ENCODE measurements around the gene XPNPEP2. TPM values are rescaled to one million over a fixed set of nuclear protein-coding genes. Genes with fewer than 3 reads are reported as not detected.
A peak's percentile ranks its signal among the peaks of the same experiment; 100 is the strongest.

Gene XPNPEP2
- total and polyA plus RNA-seq, 9 donors, result 3.0 to 12.9 (median 4.7) TPM

- Histone ChIP-seq H3K4me1 (ENCODE audit: control insufficient read depth, insufficient read depth, low read length) (peaks cover 15% of the 10 kb centered on the region), H3K36me3 (ENCODE audit: control insufficient read depth, insufficient read depth, low read length) (no peaks in the 10 kb centered on the region), H3K4me3 (ENCODE audit: low read length) (no peak overlapping the region), H3K9me3 (replicated peaks; ENCODE audit: control insufficient read depth, low read depth, low read length) (no peaks in the 10 kb centered on the region), H3K27ac (ENCODE audit: low read length) (no peak overlapping the region), H3K27me3 (ENCODE audit: control insufficient read depth, insufficient read depth, low read length) (peaks cover 25% of the 10 kb centered on the region)
- 54% methylated on average over 6 of the region's 9 CpGs for WGBS (ENCODE audit: insufficient coverage)
- peak; percentile 17 for DNase-seq
Observed at GRCh38 chrX:129697204-129697829, 41.5 kb upstream of the XPNPEP2 start.

DNA sequence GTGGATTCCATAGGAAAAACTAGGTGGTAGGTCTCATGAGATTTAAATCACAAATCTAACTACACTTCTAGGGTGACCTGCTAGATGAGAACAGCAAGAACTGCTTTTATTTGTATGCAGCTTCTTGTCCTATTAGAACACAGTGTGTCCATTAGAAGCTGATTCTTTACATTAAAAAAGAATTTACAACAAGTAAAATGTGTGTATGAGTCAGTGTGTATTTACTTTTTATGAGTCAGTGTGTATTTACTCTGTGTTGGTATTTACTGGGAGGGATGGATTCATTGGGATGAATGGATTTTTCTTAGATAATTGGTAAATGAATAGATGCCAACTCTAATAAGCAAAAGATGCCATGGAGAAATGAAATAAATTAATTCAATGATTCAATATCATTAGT, 40.6 kb upstream of the XPNPEP2 start:
- H3K4me3 ChIP-seq (ENCODE audit: low read length), result no peak overlapping the region
- H3K27ac ChIP-seq (ENCODE audit: low read length), result no peak overlapping the region
- no peaks in the 10 kb centered on the region for H3K36me3 ChIP-seq (ENCODE audit: control insufficient read depth, insufficient read depth, low read length)
- peaks cover 24% of the 10 kb centered on the region for H3K27me3 ChIP-seq (ENCODE audit: control insufficient read depth, insufficient read depth, low read length)
- DNase-seq, result no peak
- no peaks in the 10 kb centered on the region for H3K9me3 ChIP-seq (replicated peaks; ENCODE audit: control insufficient read depth, low read depth, low read length)
- peaks cover 15% of the 10 kb centered on the region for H3K4me1 ChIP-seq (ENCODE audit: control insufficient read depth, insufficient read depth, low read length)

GRCh38 chrX:129700536-129700935, 38.2 kb upstream of the XPNPEP2 start:
- H3K9me3 ChIP-seq (replicated peaks; ENCODE audit: control insufficient read depth, low read depth, low read length), result no peaks in the 10 kb centered on the region
- H3K27ac ChIP-seq (ENCODE audit: low read length), result no peak overlapping the region
- DNase-seq, result no peak
- peaks cover 15% of the 10 kb centered on the region for H3K4me1 ChIP-seq (ENCODE audit: control insufficient read depth, insufficient read depth, low read length)
- H3K27me3 ChIP-seq (ENCODE audit: control insufficient read depth, insufficient read depth, low read length), result peaks cover 34% of the 10 kb centered on the region
- no peak overlapping the region for H3K4me3 ChIP-seq (ENCODE audit: low read length)
- no peaks in the 10 kb centered on the region for H3K36me3 ChIP-seq (ENCODE audit: control insufficient read depth, insufficient read depth, low read length)
- WGBS (ENCODE audit: insufficient coverage), result 88% methylated on average over 3 of the region's 4 CpGs

DNA sequence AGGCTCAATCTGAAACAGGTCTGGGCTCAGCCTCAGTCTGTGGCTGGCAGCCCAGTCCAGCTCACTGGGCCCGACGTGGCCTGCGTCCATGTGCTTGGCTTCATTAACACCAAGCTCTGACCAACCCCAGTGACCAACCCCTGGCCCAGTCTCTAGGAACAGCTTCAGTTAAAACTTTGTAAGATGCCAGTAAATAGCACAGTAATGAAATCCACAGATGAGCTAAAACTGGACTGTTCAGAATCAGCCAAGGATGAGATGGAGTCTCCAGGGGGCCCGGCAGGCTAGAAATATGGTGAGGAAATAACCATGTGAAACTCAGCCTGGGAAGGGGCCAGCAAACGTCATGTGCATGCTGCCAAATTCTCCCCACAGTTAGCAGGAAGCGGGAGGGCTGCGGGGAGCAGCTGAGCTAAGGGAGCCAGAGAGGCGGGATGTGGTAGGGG, 37.1 kb upstream of the XPNPEP2 start:
- DNase-seq, result peak; percentile 97
- 40% methylated on average over 7 of the region's 8 CpGs for WGBS (ENCODE audit: insufficient coverage)
- H3K4me1 ChIP-seq (ENCODE audit: control insufficient read depth, insufficient read depth, low read length), result peaks cover 20% of the 10 kb centered on the region
- peaks cover 29% of the 10 kb centered on the region for H3K27me3 ChIP-seq (ENCODE audit: control insufficient read depth, insufficient read depth, low read length)
- H3K27ac ChIP-seq (ENCODE audit: low read length), result peak overlapping the region; percentile 52
- no peaks in the 10 kb centered on the region for H3K36me3 ChIP-seq (ENCODE audit: control insufficient read depth, insufficient read depth, low read length)
- no peak overlapping the region for H3K4me3 ChIP-seq (ENCODE audit: low read length)
- no peaks in the 10 kb centered on the region for H3K9me3 ChIP-seq (replicated peaks; ENCODE audit: control insufficient read depth, low read depth, low read length)

DNA sequence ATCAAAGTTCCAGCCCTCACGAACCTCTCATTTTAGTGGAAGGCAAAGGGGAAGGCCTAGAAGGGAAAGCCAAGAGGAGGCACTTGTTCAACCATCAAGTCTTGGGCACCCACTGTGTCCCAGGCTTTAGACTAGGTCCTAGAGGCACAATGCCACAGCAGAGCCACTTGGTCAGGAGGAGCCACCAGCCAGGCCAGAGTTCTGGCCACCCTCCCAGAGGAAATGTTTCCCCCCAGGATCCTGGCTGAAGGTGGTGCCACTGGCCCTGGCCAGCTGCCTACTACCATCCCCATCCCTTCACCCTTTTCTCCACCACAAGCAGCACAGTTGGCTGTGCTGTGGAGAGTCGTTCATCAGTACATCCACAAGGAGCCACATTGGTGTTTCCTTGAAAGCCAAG, 34.3 kb upstream of the XPNPEP2 start:
- H3K4me3 ChIP-seq (ENCODE audit: low read length), result no peak overlapping the region
- H3K27ac ChIP-seq (ENCODE audit: low read length), result no peak overlapping the region
- H3K27me3 ChIP-seq (ENCODE audit: control insufficient read depth, insufficient read depth, low read length), result peaks cover 26% of the 10 kb centered on the region
- DNase-seq, result no peak
- H3K9me3 ChIP-seq (replicated peaks; ENCODE audit: control insufficient read depth, low read depth, low read length), result peaks cover 6% of the 10 kb centered on the region
- H3K4me1 ChIP-seq (ENCODE audit: control insufficient read depth, insufficient read depth, low read length), result peaks cover 23% of the 10 kb centered on the region
- no peaks in the 10 kb centered on the region for H3K36me3 ChIP-seq (ENCODE audit: control insufficient read depth, insufficient read depth, low read length)
- WGBS (ENCODE audit: insufficient coverage), result 75% methylated on average over 1 of the region's 2 CpGs

- Histone ChIP-seq H3K4me3 (ENCODE audit: low read length) (no peak overlapping the region), H3K9me3 (replicated peaks; ENCODE audit: control insufficient read depth, low read depth, low read length) (peaks cover 6% of the 10 kb centered on the region), H3K4me1 (ENCODE audit: control insufficient read depth, insufficient read depth, low read length) (peaks cover 23% of the 10 kb centered on the region), H3K27me3 (ENCODE audit: control insufficient read depth, insufficient read depth, low read length) (peaks cover 26% of the 10 kb centered on the region), H3K27ac (ENCODE audit: low read length) (no peak overlapping the region), H3K36me3 (ENCODE audit: control insufficient read depth, insufficient read depth, low read length) (no peaks in the 10 kb centered on the region)
- DNase-seq, result no peak
- WGBS (ENCODE audit: insufficient coverage), result 91% methylated on average over 2 of the region's 4 CpGs
Observed at GRCh38 chrX:129705377-129705925, 33.3 kb upstream of the XPNPEP2 start.

GRCh38 chrX:129705988-129706387, 32.8 kb upstream of the XPNPEP2 start:
- 65% methylated on average over 4 of the region's 4 CpGs for WGBS (ENCODE audit: insufficient coverage)
- DNase-seq, result no peak
- H3K27ac ChIP-seq (ENCODE audit: low read length), result no peak overlapping the region
- no peak overlapping the region for H3K4me3 ChIP-seq (ENCODE audit: low read length)
- peaks cover 23% of the 10 kb centered on the region for H3K27me3 ChIP-seq (ENCODE audit: control insufficient read depth, insufficient read depth, low read length)
- peaks cover 19% of the 10 kb centered on the region for H3K4me1 ChIP-seq (ENCODE audit: control insufficient read depth, insufficient read depth, low read length)
- peaks cover 6% of the 10 kb centered on the region for H3K9me3 ChIP-seq (replicated peaks; ENCODE audit: control insufficient read depth, low read depth, low read length)
- no peaks in the 10 kb centered on the region for H3K36me3 ChIP-seq (ENCODE audit: control insufficient read depth, insufficient read depth, low read length)

DNA sequence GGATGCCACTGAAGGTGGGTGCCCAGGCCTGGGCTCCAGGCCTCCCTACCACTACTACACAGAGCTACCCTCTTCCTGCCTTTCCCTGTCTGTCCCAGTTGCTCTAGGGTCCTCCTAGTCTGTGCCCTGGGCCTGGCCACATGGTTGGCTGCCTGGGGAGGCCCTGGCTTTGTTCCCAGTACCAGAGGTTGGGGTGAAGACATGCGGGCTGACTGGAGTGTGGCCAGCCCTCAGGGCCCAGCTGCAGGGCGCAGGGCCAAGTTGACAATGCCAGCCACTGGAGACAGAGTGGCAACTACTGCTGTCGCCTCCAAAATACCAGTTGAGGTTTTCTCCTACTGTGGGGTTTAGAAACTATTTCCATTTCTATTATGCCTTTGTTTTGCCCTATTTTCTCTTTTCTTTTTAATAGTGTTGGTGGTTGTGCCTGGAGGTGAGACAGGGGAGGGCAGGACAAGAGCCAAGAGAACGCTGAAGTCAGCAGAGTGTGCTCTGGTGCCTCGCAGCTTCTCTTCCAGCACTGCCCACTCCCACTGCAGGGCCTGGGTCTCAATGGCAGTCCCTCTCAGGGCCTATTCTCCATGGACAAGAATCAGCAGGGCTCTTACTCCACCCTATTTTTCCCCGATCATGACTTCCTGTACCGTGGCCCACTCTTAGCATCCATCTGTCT, 32.2 kb upstream of the XPNPEP2 start:
- H3K27me3 ChIP-seq (ENCODE audit: control insufficient read depth, insufficient read depth, low read length), result peaks cover 23% of the 10 kb centered on the region
- no peak overlapping the region for H3K27ac ChIP-seq (ENCODE audit: low read length)
- H3K4me1 ChIP-seq (ENCODE audit: control insufficient read depth, insufficient read depth, low read length), result peaks cover 13% of the 10 kb centered on the region
- no peaks in the 10 kb centered on the region for H3K36me3 ChIP-seq (ENCODE audit: control insufficient read depth, insufficient read depth, low read length)
- DNase-seq, result peak; percentile 66
- WGBS (ENCODE audit: insufficient coverage), result 58% methylated on average over 4 of the region's 7 CpGs
- no peak overlapping the region for H3K4me3 ChIP-seq (ENCODE audit: low read length)
- peaks cover 6% of the 10 kb centered on the region for H3K9me3 ChIP-seq (replicated peaks; ENCODE audit: control insufficient read depth, low read depth, low read length)

- Histone ChIP-seq H3K36me3 (ENCODE audit: control insufficient read depth, insufficient read depth, low read length) (no peaks in the 10 kb centered on the region), H3K27me3 (ENCODE audit: control insufficient read depth, insufficient read depth, low read length) (peaks cover 9% of the 10 kb centered on the region), H3K4me3 (ENCODE audit: low read length) (no peak overlapping the region), H3K4me1 (ENCODE audit: control insufficient read depth, insufficient read depth, low read length) (peaks cover 11% of the 10 kb centered on the region), H3K9me3 (replicated peaks; ENCODE audit: control insufficient read depth, low read depth, low read length) (no peaks in the 10 kb centered on the region), H3K27ac (ENCODE audit: low read length) (no peak overlapping the region)
- DNase-seq, result no peak
- 84% methylated on average over 3 of the region's 4 CpGs for WGBS (ENCODE audit: insufficient coverage)
Observed at GRCh38 chrX:129714581-129714980, 24.2 kb upstream of the XPNPEP2 start.

- no peak overlapping the region for H3K27ac ChIP-seq (ENCODE audit: low read length)
- no peaks in the 10 kb centered on the region for H3K36me3 ChIP-seq (ENCODE audit: control insufficient read depth, insufficient read depth, low read length)
- H3K4me3 ChIP-seq (ENCODE audit: low read length), result no peak overlapping the region
- WGBS (ENCODE audit: insufficient coverage), result no CpG with 5 or more reads among the region's 4 CpGs
- peaks cover 11% of the 10 kb centered on the region for H3K4me1 ChIP-seq (ENCODE audit: control insufficient read depth, insufficient read depth, low read length)
- peaks cover 20% of the 10 kb centered on the region for H3K27me3 ChIP-seq (ENCODE audit: control insufficient read depth, insufficient read depth, low read length)
- no peaks in the 10 kb centered on the region for H3K9me3 ChIP-seq (replicated peaks; ENCODE audit: control insufficient read depth, low read depth, low read length)
- no peak for DNase-seq
Observed at GRCh38 chrX:129716507-129716906, 22.3 kb upstream of the XPNPEP2 start.

Measured in muscle of leg (tissue), 11 donors.